Activated naive CD4-positive, alpha-beta T cell treated with anti-CD3 and anti-CD28 coated beads, Interleukin-2, amount 50 U/mL, for 24 hours (primary cell): Measurements from ENCODE around the gene NEURL1B.

Experiments used
- H3K27ac Mint-ChIP-seq: one replicate; pipeline ENCODE4 v1.8.0; 2021; ENCODE audit warnings: mild to moderate bottlenecking, mixed read lengths
- H3K27me3 Mint-ChIP-seq: one replicate; pipeline ENCODE4 v1.8.0; 2021; ENCODE audit warnings: mixed read lengths
- H3K36me3 Mint-ChIP-seq: one replicate; pipeline ENCODE4 v1.8.0; 2021; ENCODE audit warnings: mixed read lengths
- H3K4me1 Mint-ChIP-seq: one replicate; pipeline ENCODE4 v1.8.0; 2021; ENCODE audit warnings: mixed read lengths
- H3K4me3 Mint-ChIP-seq: one replicate; pipeline ENCODE4 v1.8.0; 2021; ENCODE audit warnings: mild to moderate bottlenecking, mixed read lengths
- H3K9me3 Mint-ChIP-seq: one replicate; pipeline ENCODE4 v1.8.0; 2021; ENCODE audit warnings: mixed read lengths

The NEURL1B gene

DNA sequence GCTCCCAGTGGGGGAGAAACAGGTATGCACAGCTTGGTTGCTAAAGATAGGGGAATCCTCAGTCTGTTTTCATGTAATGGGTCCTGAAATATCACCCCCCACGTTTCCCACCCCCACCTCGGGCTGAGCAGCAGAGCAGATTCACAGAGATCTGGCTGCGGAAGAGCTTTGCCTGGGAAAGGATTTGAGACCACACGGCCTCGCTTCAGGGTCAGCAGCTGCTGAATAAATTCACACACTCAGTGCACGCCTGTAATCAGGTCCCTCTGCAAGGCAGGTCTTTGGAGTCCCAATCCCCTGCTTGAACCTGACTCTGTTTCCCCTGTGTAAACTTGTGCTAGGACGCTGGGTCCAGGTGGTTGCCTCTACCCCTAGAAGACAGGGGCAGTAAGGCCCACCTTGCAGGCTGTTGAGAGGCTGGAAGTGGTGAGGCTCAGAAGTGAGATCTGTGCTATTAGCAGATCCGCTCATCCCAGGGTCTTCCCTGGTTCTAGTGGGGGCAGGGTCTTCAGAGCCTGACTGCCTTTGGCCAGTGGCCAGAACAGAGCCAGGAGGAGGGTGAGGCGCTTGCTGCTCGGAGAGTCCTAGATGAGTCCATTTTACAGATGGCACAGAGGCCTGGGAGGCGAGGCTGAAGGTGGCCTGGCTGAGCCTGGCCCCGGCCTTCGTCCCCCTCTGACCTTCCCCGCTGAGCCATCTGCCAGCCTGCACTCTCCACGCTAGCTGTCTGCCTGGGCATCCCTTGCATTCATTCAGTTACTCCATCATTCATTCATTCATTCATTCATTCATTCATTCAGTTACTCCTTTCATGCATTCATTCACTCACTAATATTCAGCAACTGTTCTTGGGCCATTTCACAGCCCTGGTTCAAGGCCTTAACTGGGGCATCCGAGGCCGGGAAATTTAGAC lies 16.7 kb upstream of the NEURL1B start:
- H3K36me3 Mint-ChIP-seq, result no peaks in the 10 kb centered on the region
- no peak overlapping the region for H3K27ac Mint-ChIP-seq

GRCh38 chr5:172624996-172625964 lies 15.8 kb upstream of the NEURL1B start:
- Mint-ChIP-seq H3K9me3 (no peaks in the 10 kb centered on the region), H3K27me3 (no peaks in the 10 kb centered on the region), H3K36me3 (no peaks in the 10 kb centered on the region), H3K4me1 (no peaks in the 10 kb centered on the region), H3K4me3 (no peak overlapping the region), H3K27ac (no peak overlapping the region)

More for the DNA sequence above, 16.7 kb upstream of the NEURL1B start:
- H3K4me3 Mint-ChIP-seq, result no peak overlapping the region
- H3K27me3 Mint-ChIP-seq, result no peaks in the 10 kb centered on the region
- H3K4me1 Mint-ChIP-seq, result no peaks in the 10 kb centered on the region
- H3K9me3 Mint-ChIP-seq, result no peaks in the 10 kb centered on the region

DNA sequence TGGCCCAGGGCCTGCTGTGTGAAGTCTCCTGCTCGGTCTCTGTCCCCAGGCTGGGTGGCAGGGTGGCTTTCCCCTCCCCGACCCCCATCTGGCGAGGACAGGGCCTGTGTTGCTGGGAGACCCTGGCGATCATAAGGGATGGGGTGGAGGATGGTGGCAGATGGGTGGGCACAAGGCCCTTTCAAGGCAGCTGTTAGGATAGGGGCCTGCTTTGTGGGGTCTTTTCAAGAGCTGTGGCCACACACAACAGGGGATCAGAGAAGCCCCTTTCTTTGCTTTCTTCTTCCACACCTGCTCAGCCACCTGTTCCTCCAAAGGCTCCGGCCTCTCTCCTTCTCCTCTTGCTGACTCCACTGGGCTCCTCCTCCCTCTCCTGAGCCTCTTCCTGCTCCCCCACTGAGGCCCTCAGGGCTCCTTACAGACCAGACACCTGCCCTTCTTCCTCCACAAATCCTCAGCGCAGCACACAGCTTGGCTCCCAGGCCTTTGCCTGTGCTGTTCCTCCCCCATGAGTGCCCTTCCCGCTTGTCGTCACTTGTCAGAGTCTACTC lies 15.0 kb upstream of the NEURL1B start:
- no peak overlapping the region for H3K4me3 Mint-ChIP-seq
- no peaks in the 10 kb centered on the region for H3K27me3 Mint-ChIP-seq
- no peaks in the 10 kb centered on the region for H3K9me3 Mint-ChIP-seq
- H3K4me1 Mint-ChIP-seq, result no peaks in the 10 kb centered on the region
- no peaks in the 10 kb centered on the region for H3K36me3 Mint-ChIP-seq
- H3K27ac Mint-ChIP-seq, result no peak overlapping the region

- Mint-ChIP-seq H3K9me3 (no peaks in the 10 kb centered on the region), H3K27me3 (no peaks in the 10 kb centered on the region), H3K36me3 (no peaks in the 10 kb centered on the region), H3K4me3 (no peak overlapping the region), H3K27ac (no peak overlapping the region), H3K4me1 (no peaks in the 10 kb centered on the region)
Observed at GRCh38 chr5:172630082-172630481, 11.0 kb upstream of the NEURL1B start.

- Mint-ChIP-seq H3K4me3 (no peak overlapping the region), H3K4me1 (no peaks in the 10 kb centered on the region), H3K27ac (no peak overlapping the region), H3K27me3 (no peaks in the 10 kb centered on the region), H3K9me3 (no peaks in the 10 kb centered on the region), H3K36me3 (no peaks in the 10 kb centered on the region)
Observed at GRCh38 chr5:172630482-172630881, 10.6 kb upstream of the NEURL1B start.

GRCh38 chr5:172630986-172631385 lies 10.1 kb upstream of the NEURL1B start:
- Mint-ChIP-seq H3K9me3 (no peaks in the 10 kb centered on the region), H3K4me3 (no peak overlapping the region), H3K36me3 (no peaks in the 10 kb centered on the region), H3K4me1 (no peaks in the 10 kb centered on the region), H3K27ac (no peak overlapping the region), H3K27me3 (no peaks in the 10 kb centered on the region)

- H3K9me3 Mint-ChIP-seq, result no peaks in the 10 kb centered on the region
- no peaks in the 10 kb centered on the region for H3K36me3 Mint-ChIP-seq
- no peak overlapping the region for H3K27ac Mint-ChIP-seq
- peaks cover under 1% of the 10 kb centered on the region for H3K27me3 Mint-ChIP-seq
- H3K4me3 Mint-ChIP-seq, result no peak overlapping the region
- H3K4me1 Mint-ChIP-seq, result no peaks in the 10 kb centered on the region
Observed at GRCh38 chr5:172632346-172633092, 8.5 kb upstream of the NEURL1B start.

- Mint-ChIP-seq H3K27ac (no peak overlapping the region), H3K9me3 (no peaks in the 10 kb centered on the region), H3K36me3 (no peaks in the 10 kb centered on the region), H3K4me3 (no peak overlapping the region), H3K4me1 (no peaks in the 10 kb centered on the region), H3K27me3 (peaks cover 4% of the 10 kb centered on the region)
Observed at GRCh38 chr5:172633403-172633970, 7.6 kb upstream of the NEURL1B start.

DNA sequence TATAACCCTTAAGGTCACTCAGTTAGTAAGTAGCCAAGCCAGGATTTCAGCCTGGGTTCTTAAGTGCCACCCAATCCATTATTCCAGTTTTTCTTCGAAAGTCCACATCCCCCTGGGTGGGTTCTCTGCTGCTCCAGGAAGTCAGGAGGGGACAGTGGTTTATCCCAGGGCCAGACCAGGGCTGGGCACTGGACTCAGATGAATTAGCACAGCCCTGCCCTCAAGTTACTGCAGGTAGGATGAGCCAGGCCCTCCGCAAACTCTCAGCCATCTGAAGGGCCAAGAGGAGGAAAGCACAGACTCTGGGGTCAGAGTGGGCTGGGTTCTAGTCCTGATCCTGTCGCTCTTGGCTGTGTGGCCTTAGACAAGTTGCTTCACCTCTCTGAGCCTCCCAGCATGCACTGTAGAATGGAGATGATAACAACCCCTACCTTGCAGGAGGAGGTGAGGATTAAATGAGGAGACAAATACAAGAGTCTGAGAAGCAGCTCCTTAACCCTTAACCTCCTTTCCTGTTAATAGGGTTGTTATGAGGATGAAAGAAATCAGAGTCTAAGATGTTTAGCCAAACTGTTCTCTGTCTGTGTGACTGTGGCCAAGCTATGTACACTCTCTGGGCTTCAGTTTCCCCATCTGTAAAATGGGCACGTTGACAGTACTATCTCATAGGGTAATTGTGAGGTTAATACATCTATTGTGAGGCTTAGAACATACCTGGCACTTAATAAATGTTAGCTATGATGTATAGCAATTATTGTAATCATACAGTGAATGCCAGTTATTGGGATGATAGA lies 6.8 kb upstream of the NEURL1B start:
- peak overlapping the region; percentile 18 for H3K27ac Mint-ChIP-seq
- H3K4me3 Mint-ChIP-seq, result no peak overlapping the region
- peaks cover 6% of the 10 kb centered on the region for H3K27me3 Mint-ChIP-seq
- H3K4me1 Mint-ChIP-seq, result no peaks in the 10 kb centered on the region
- no peaks in the 10 kb centered on the region for H3K36me3 Mint-ChIP-seq
- no peaks in the 10 kb centered on the region for H3K9me3 Mint-ChIP-seq

DNA sequence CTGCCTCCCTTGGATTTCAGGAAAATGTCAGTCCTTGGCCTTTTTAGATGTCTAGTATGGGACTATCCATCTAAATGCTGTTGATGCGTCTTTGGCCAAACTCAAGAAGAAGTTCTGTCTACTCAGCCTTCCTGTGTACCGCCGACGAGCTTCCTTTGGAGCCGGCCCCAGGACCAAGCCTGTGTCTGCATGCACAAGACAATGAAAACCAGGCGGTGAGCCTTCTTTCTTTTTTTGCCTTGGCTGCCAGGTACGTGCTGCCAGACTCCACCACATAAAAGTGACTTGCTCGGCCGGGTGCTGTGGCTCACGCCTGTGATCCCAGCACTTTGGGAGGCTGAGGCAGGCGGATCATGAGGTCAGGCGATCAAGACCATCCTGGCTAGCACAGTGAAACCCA lies 6.0 kb upstream of the NEURL1B start:
- Mint-ChIP-seq H3K36me3 (no peaks in the 10 kb centered on the region), H3K4me3 (no peak overlapping the region), H3K27ac (no peak overlapping the region), H3K9me3 (no peaks in the 10 kb centered on the region), H3K27me3 (peaks cover 10% of the 10 kb centered on the region), H3K4me1 (no peaks in the 10 kb centered on the region)

- no peaks in the 10 kb centered on the region for H3K9me3 Mint-ChIP-seq
- H3K27me3 Mint-ChIP-seq, result peaks cover 13% of the 10 kb centered on the region
- H3K4me1 Mint-ChIP-seq, result peaks cover 6% of the 10 kb centered on the region
- no peak overlapping the region for H3K4me3 Mint-ChIP-seq
- H3K27ac Mint-ChIP-seq, result no peak overlapping the region
- H3K36me3 Mint-ChIP-seq, result no peaks in the 10 kb centered on the region
Observed at GRCh38 chr5:172636279-172637050, 4.6 kb upstream of the NEURL1B start.

DNA sequence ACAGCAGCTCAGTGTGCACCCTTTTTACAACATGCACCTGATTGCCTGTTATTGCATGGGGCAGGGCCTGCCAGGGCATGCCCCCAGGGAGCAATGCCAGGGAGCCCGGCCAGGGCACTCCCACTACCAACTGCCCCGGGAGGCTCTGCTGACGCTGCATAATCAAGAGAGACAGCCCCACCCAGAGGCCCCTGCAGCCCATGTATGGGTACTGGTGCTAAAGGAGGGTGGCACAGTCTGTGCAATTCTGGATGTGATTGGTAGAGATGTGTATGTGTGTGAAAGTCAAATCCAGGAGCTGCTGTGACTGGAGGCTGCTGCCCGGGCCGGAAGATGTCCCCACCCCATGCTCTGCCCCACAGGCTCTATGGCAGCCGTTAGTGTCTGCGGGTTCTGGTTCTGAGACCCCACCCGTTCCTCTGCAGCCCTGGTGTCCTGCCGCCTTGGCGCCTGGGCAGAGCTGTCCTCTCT lies 3.9 kb upstream of the NEURL1B start:
- Mint-ChIP-seq H3K4me3 (no peak overlapping the region), H3K36me3 (no peaks in the 10 kb centered on the region), H3K4me1 (peaks cover 6% of the 10 kb centered on the region), H3K27ac (no peak overlapping the region), H3K9me3 (no peaks in the 10 kb centered on the region), H3K27me3 (peaks cover 15% of the 10 kb centered on the region)

DNA sequence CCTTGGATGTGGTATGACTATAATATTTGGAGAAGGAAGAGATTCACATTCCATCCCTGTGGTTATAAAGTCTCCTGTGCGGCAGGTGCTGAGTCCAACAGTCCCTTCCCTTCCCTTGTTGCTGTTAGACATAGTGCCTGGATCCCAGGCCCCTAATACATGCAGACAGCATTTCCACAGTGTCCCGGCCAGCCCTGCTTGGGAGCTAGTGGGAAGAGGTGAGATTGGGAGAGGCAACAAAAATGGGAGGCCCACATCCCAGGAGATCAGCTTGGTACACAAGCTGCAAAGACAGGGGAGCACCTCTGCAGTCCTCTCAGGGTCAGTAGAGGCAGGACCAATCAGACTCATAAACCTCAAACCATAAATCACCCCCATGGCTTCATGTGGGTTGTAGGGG lies 3.3 kb upstream of the NEURL1B start:
- Mint-ChIP-seq H3K4me3 (no peak overlapping the region), H3K36me3 (no peaks in the 10 kb centered on the region), H3K4me1 (peaks cover 6% of the 10 kb centered on the region), H3K27ac (no peak overlapping the region), H3K27me3 (peaks cover 18% of the 10 kb centered on the region), H3K9me3 (no peaks in the 10 kb centered on the region)
